Retina (tissue), 1 donor: ENCODE data around the gene KDM3B.
"Not testable (repeated sequence)": the region's sequence is repeated elsewhere in the genome, so short reads cannot be mapped to it uniquely, and the experiment has no call there.

Experiments used
- DNase-seq: peaks from one replicate; pipeline ENCODE4 v3.0.0-alpha.2; 2016

Gene KDM3B, protein sequence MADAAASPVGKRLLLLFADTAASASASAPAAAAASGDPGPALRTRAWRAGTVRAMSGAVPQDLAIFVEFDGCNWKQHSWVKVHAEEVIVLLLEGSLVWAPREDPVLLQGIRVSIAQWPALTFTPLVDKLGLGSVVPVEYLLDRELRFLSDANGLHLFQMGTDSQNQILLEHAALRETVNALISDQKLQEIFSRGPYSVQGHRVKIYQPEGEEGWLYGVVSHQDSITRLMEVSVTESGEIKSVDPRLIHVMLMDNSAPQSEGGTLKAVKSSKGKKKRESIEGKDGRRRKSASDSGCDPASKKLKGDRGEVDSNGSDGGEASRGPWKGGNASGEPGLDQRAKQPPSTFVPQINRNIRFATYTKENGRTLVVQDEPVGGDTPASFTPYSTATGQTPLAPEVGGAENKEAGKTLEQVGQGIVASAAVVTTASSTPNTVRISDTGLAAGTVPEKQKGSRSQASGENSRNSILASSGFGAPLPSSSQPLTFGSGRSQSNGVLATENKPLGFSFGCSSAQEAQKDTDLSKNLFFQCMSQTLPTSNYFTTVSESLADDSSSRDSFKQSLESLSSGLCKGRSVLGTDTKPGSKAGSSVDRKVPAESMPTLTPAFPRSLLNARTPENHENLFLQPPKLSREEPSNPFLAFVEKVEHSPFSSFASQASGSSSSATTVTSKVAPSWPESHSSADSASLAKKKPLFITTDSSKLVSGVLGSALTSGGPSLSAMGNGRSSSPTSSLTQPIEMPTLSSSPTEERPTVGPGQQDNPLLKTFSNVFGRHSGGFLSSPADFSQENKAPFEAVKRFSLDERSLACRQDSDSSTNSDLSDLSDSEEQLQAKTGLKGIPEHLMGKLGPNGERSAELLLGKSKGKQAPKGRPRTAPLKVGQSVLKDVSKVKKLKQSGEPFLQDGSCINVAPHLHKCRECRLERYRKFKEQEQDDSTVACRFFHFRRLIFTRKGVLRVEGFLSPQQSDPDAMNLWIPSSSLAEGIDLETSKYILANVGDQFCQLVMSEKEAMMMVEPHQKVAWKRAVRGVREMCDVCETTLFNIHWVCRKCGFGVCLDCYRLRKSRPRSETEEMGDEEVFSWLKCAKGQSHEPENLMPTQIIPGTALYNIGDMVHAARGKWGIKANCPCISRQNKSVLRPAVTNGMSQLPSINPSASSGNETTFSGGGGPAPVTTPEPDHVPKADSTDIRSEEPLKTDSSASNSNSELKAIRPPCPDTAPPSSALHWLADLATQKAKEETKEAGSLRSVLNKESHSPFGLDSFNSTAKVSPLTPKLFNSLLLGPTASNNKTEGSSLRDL (N-terminal part only)

GRCh38 chr5:138352071-138352721 is at the start of gene KDM3B:
TSS of gene KDM3B (plus strand) at chr5:138352685. CDS start at chr5:138352796, 111 bp downstream.
- peak; percentile 96 for DNase-seq

DNA sequence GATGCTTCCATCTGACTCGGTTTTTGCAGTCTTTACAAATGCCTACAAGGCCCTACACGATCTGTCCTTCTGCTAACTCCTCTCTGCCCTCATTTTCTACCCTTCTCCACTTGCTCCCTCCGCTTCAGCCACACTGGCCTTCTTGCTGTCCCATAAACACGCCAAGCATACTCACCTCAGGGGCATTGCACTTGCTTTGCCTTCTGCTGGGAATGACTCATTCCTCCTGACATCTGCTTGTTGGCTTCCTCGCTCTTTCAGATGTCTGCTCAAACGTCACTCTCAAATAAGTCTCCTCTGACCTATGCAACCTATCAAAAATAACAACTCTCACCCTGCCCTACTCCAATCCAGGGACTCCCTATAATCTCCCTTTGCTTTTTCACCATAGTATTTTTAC is 49.1 kb upstream of the KDM3B start:
- DNase-seq: no peak

DNA sequence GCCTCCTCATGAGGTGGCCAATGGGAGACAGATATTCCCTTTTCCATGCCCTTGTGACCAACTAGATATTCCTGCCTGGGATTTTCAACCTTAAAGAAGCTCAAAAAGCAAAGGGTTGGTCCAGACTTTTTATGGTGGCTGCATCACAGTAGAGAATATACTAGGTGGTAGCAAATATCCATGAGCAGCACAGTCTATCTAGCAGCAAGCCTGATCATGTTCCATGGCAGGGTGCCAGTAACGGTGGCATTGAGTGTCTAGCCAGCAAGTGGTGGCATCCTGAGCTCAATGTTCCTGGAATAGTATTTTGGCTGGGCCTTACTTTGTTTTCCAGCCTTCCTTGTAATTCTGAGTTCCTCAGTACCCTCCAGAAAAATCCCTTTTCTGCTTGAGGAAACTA is 46.7 kb upstream of the KDM3B start:
- DNase-seq: no peak

DNA sequence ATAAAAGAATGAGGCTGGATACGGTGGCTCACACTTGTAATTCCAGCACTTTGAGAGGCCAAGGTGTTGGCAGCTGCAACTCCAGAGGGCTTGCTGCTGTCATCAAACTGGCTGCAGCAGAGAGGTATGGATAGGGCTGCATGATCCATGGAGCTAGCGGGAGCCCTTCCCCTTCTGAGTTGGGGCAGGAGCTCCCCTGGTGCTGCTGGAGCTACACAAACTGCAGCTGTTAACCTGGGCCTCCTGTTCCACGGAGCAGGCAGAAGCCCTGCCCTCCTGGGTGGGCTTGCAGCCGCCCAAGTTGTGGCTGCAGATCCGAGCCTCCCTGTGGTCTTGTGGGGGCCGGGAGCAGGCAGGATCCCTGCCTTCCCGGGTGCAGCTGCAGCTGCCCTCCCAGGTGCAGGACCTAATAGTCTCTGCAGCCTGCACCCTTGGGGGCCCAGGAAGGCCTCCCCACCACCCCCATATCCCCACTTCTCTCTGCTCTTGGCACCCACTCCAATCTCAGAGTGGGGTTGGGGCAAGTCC is 36.7 kb upstream of the KDM3B start:
- DNase-seq: no peak

- no peak for DNase-seq
Measured at GRCh38 chr5:138316355-138316754, 36.1 kb upstream of the KDM3B start.

GRCh38 chr5:138318211-138318610 is 34.3 kb upstream of the KDM3B start:
- DNase-seq: not testable (repeated sequence)

- DNase-seq: no peak
Measured at GRCh38 chr5:138330813-138331448, 21.6 kb upstream of the KDM3B start.

- peak; percentile 95 for DNase-seq
Measured at GRCh38 chr5:138331449-138332368, 20.8 kb upstream of the KDM3B start, which contains the start of gene CDC25C. TSS of gene CDC25C (minus strand) at chr5:138331804. CDS start at chr5:138331180, 624 bp downstream.

DNA sequence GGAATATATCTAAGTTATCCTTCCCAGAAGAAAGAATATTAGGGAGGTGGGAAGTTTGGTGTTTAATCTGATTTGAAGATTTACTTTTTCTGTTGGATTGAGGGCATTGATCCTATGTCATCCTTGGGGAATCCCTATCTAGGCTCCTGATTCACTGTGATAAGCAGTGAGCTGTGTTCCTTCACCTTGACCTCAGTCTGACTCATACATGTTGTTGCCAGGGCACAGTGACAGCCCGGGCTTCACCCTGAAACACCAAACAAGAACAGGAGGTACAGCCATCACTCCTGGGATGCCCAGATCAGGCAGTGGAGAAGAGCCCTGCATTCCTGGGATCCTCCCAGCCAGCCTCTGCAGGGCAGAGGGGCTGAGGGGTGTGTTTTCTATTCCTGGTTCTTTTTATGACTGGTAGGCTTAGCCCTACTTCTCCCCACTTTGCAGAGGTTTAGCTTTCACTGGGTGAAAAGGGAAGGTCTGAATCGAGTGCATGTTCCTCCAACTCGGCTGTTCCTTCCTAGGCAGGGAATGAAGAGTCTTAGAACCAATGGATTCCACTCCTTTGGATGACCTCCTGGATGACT is 17.5 kb upstream of the KDM3B start:
- no peak for DNase-seq

DNA sequence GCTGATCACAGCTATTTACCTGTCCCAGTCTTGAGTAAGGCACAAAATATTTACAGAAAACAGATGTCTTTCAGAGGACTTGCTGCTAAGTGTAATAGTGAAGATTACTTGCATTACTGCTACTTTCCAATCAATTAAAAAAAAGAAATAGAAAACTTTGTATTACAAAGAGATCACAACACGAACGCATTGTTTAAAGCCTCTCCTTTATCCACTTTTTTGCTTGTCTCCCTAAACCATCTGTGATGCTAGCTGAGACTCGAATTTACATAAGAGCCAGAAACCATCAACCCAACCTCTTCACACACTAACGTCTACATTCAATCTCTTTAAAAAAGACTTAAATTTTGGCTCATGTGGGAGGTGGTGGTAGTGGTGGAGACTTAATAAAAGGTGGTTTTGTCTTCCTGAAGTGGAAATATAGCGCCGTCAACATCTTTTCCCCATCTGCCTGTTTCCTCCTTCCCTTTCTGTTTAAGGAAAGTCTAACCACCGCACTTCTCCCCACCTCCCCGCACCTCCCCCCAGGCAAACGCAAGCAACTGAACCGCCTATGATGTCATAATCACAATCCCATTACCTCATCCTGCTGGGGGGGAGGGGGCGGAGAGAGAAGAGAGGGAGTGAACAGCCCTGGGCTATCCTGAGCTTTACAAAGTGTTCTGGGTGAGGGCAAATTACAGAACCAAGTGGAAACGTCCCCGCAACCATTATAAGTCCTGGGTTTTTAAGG is 15.4 kb upstream of the KDM3B start:
- DNase-seq: peak; percentile 9

DNA sequence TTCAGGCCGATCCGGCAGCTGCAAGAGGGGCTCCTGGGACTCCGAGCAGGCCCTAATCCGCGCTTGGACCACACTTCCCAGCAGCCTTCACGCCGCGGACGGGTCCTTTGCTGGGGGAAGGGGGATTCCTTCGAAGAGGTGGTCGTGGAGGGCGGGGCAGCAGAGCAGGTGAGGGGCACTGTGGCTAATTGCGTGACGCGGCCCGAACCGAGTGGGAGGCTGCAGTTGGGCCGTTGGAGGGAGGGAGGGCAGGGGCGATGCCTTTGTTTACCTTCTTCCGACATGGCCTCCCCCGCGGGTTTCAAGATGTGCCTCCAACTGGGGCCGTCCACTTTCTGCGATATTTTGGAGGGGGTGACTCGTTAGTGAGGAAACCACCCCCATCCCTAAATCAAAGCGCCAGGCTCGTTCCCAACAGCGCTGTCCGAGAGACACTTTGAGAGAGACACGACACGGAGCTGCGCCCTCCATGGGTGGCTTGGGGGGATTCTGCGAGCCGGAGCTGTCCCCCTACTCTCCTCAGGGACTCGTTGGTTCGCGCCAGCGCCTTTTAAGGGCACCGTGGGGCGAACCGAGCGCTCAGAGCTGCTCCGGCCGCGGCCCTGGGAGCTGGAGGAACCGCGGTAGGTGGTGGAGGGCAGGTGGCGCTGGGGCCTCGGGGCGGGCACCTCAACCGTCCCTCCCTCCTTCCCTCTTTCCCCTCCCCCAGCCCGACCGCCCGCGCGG is 14.6 kb upstream of the KDM3B start, which contains the start of gene FAM53C:
TSS of gene FAM53C (plus strand) at position 582 of the 726 bp plus-strand sequence. CDS start 3,070 bp downstream, outside the sequence.
- DNase-seq: peak; percentile 99

- DNase-seq: no peak
Measured at GRCh38 chr5:138338411-138339090, 13.9 kb upstream of the KDM3B start.

DNA sequence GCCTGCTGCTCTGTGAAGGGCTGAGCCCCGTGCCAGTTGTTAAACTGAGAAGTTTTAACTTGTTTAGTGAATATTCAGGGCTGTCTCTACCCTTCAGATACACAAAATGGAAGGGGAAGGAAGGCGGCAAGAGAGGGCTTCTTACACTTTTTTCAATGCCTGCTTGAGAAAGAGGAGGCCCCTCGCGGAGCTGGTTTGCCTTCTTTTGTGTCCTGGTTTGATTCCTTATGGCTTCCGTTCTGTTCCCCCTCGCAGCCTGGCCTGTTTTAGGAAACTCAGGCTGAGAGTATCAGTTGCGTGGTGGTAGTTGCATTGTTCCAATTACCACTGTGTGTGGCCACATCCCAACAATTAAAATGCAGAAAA is 13.4 kb upstream of the KDM3B start:
- peak; percentile 61 for DNase-seq

DNA sequence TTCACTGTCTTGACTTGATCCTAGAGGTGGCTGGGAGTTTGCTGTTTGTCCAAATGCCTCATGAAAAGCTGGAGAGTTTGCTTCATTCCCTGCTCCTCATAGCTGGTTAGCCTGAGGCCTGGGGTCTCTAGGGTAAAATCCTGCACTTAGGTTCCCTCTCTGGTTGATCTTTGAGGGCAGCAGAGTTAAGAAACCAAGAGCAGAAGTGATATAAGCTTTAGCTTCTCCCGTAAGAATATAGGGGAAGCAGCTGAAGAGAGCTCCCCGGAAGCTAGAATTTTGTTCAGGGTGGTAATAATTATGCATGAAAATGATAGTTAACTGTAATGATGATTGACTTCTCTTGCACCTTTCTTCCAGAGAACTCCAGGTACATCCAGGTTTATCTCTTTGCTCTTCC is 13.0 kb upstream of the KDM3B start:
- DNase-seq: no peak

DNA sequence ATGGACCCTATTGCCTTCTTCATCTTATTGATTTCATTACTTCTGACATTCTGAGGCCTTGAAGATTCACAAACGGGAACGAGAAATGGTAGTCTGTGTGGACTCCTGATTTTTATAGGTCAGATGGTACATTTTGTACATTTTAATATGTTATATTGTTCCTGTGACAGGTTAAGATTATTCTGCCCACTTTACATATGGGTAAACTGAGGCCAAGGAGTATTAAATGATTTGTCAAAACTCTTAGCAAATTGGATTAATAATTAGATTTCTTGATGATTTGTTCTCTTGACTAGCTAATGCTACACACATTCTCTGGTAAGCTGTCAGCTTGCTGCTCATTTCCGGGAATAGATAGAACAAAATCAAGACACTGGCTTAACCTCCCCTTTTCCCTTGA is 12.5 kb upstream of the KDM3B start:
- no peak for DNase-seq

GRCh38 chr5:138344887-138345622 is 7.4 kb upstream of the KDM3B start:
- no peak for DNase-seq

- DNase-seq: no peak
Measured at GRCh38 chr5:138346889-138347288, 5.6 kb upstream of the KDM3B start.
